T-helper 1 cell (primary cell): ENCODE data around the gene ERCC6.

Source experiments
- DNase-seq, 5 donors: peaks; one replicate each; pipeline ENCODE4 v3.0.0-alpha.2; 2012 to 2020

ERCC6 gene

DNA sequence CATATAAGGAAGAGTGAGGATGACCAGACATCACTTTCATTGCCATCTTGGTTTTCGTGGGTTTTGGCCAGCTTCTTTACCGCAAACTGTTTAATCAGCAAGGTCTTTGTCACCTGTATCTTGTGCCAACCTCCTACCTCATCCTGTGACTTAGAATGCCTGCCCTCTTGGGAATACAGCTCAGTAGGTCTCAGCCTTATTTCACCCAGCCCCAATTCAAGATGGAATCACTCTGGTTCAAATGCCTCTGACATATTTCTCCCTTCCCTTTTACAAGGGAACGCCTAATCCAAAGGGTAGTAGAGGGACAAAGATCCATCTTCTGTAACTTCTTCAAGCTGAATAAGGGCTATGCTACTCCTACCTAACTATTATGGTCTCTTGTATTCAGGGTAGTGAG, 4.7 kb upstream of the ERCC6 start:
- DNase-seq = no peak

DNA sequence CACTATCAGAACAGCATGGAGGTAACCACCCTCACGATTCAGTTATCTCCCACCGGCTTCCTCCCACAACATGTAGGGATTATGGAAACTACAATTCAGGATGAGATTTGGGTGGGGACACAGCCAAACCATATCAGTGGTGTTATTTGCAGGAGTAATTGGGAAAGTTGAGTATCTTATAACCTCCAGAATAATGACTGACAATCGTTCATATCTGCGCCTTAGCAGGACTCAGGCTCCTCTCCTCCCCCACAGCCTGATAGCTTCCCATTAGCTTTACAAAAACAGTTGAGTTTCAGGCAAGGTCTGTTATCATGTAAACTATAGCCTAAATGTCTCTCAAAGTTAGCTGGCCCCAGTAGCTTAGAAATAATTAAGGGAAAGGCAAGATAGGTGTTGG, 3.4 kb upstream of the ERCC6 start:
- no peak for DNase-seq

DNA sequence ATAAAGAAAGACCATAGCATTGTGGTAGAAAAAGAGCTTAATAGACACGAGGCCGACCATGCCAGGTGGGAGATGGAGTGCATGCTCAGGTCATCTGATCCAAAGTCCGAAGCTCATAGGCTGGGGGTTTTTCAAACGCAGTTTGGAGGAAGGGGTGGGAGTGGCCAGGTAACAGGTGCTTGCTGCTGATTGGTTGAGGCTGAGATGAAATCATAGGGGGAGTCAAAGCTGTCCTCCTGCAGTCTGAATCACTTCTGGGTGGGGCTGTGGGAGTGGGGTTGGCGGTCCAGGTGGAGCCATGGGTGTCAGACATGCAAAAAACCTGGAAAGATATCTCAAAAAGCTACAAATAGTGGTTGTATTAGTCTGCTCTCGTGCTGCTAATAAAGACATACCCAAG, 2.8 kb upstream of the ERCC6 start:
- no peak for DNase-seq

- no peak for DNase-seq
Measured at GRCh38 chr10:49540056-49540797, 1.3 kb upstream of the ERCC6 start.

DNA sequence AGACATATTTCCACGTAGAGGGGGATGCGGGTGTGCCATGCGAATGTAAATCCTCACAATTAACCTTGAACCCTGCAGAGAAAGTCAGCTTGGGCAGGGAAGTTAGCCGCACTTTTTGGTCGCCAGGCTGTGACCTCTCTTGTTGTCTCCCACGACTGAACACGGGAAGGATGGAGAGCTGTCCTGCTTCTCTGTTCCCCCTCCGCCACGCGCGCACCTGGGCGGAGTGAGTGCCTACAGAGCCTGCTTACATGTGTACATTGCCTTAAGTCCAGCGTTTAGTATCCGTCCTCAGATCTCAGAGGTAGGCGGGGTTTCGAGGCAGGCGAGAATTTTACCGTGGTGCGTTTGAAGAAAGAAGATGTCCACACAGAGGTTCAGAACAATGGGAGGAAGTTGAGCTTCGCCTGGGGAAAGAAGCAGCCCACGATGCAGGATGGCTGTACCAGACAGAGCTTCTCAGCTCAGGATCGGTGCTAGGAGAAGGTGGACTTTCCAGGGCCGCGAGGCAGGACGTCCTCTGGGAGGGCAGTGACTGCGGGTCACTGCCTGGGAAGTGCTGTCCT, 482 bp upstream of the ERCC6 start:
- peak in 1 of 5 donors; percentile 14 for DNase-seq

DNA sequence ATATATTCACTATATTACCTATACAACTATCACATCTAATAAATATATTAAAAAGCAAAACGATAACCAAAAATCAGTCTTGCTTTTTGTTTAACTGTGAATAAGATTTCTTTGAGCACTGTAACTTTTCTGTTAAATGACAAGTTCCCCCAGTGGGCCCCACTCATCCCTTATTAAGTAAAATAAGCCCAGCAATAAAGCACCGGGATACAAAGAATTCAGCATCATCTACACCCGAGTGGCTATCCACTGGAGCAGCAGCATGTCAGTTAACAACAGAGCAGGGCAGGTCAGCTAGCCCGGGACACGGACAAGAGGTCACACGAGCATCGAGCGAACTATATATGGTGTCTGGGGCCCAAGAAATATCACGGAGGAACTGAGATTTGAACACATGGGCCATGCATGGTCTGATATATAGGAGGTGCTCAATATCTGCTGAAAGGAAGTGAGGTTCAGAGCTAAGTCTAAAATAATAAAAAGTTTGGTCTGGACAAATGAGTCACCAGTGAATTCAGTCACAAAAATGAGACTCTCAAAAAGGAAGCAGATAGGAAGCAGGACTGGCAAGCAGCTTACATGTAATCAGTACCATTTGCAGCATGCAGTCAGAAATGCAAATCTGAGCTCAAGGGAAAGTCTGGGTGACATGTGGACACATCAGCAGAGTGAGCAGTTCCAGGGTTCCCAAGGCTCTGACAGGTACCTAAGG, 4.1 kb downstream of the ERCC6 start:
- peak in 1 of 5 donors; percentile 44 for DNase-seq

DNA sequence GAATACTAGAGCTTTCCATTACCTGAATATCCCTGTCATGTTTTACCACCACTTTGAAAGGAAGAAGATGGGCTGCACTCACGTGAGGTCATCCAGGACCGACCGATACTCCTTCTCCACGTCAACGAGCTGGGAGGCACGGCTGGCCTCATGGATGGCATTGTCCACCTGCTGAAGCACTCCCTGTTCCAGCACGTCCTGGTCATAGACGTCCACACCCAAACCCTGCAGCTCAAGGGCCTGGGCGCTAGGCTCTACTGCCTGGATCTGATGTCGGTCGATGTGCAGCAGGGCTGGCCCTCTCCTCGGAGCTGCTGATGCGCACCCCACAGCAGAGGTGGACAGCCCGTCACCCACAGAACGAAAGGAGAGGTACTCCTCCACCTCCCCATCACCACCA, 6.5 kb downstream of the ERCC6 start:
- no peak for DNase-seq

GRCh38 chr10:49528977-49529506, 9.9 kb downstream of the ERCC6 start:
- no peak for DNase-seq

DNA sequence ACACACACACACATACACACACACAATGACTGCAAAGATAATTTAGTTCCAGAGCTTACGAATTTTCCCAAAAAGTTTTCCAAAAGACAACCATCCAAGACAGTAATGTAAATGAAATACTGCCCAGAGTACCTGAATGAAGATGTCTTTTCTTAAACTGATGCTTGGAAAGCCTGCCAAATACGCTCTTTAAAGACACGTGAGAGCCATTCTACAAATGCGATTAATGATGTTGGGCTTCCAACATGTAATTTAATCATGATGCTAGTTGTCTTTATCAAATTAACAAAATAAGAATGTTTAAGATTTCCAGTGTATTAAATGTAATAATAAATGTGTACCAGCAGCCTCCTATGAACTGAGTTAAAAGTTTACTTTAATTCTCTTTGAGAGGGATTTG, 11.1 kb downstream of the ERCC6 start:
- no peak for DNase-seq

DNA sequence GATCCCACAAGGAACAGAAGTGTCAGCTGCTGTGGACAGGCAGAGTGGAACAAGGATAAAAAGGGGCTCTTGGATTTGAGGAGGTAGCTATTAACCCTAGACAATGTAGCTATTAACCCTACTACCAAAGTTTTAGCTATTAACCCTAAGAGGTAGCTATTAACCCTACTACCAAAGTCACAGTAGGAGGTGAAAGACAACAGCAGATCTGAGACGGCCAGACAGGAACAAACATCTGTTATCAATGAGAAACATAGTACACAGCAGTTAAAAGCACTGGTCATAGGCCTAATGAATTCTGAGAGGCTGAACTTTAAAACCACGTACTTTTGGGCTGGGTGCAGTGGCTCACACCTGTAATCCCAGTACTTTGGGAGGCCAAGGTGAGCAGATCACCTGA, 11.9 kb downstream of the ERCC6 start:
- no peak for DNase-seq

DNA sequence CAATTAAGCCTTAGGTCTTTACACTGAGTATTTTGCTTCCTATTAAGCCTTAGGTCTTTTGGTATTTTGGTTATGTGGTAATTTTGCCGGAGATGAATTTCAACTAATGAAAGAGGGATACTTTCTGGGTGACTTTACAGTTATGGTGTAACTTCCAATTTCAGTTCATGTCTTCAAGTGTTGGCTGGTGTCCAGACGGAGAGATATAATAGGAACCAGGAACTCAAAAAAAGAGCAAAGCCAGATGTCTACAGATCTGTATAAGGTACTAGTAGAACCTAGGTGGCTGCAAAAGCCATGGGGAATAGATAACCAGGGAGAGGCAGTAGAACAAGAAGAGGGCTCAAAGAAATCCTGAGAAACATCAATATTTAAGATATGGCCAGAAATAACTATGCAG, 12.3 kb downstream of the ERCC6 start:
- DNase-seq = no peak

- DNase-seq = no peak
Measured at GRCh38 chr10:49524496-49524895, 14.4 kb downstream of the ERCC6 start.

GRCh38 chr10:49523301-49523700, 15.6 kb downstream of the ERCC6 start:
- DNase-seq = no peak

DNA sequence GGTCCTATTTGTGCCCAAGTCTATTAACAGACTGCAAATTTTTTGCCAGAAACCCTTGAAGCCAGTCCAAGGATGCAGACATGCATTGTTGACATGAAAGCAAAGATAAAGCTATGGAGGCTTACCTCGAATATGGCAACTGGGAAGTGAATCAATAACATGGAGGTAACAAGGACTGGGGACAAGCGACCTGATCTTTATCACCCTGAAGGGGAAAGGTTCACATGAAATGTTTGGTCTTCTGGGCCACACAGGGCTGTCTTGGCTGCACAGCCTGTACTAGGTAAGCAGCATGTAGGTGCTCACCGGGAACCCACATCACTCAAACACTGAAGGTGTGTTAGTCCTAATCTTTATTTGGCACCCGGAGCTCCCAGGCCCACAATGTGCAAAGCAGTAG, 17.9 kb downstream of the ERCC6 start:
- no peak for DNase-seq

GRCh38 chr10:49520122-49520775, 18.7 kb downstream of the ERCC6 start:
- DNase-seq = no peak

- no peak for DNase-seq
Measured at GRCh38 chr10:49519717-49520116, 19.2 kb downstream of the ERCC6 start.

- DNase-seq = peak in 2 of 5 donors; percentile 13 to 27
Measured at GRCh38 chr10:49518982-49519578, 19.8 kb downstream of the ERCC6 start.

- DNase-seq = no peak
Measured at GRCh38 chr10:49518566-49518965, 20.4 kb downstream of the ERCC6 start.

DNA sequence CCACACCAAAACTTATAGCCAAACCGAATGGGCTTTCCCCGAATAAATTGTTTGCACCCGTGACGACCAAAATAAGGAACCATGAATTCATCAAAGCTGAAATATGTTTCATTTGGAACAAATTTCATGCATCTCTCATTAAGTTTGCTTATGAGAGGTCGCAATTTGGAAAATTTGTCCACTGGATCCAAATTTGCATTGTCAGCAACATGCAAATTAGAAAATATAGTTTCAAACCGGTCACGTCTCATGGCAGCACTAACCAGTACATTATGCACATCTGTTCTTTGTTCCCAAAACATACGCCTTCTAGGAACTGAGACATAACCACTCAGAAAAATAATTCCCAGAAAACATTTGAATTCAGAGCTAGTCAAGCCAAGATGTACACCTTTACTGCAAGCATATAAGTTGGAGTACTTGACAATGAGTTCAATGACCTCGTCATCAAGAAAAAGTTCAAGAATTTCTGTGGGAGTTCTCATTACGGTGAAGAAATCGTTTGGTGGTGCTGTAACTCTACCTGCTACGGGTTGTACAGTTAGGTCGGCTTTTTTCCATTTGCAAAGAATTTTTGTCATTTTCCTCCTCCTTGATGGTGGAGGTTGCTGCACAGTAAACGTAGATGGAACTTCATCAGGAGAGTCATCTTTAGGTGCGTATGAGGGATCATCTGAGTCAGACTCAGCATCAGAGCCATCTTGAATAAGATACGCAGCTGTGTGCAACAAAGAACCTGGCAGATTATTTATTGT, 22.5 kb downstream of the ERCC6 start:
- no peak for DNase-seq

DNA sequence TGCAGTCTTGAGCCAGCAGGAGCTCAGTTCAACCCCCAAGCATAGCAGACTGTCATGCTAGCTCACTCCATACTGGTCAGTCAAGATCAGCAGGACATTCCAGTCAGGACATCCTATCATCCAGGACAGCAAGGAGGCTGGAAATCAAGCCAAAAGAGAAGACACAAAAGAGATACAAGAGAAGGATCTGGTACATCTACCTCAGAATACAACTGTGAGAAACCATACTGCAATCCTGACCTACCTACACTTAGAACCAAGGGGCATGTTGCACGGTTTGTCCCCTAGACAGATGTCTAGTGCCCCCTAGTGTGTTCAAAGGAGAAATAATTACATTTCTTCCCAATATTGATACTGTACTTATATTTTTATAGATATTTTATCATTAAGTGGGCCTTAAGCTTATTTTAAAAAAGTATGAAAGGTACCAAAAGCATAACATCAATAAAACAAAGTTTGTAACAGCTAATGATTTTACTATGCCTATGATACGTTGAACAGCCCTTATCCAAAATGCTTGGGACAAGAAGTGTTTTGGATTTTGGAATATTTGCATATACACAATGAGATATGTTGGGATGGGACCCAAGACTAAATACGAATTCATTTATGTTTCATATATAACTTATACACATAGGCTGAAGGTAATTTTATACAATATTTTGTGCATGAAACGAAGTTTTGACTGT, 26.7 kb downstream of the ERCC6 start:
- DNase-seq = peak in 1 of 5 donors; percentile 23

DNA sequence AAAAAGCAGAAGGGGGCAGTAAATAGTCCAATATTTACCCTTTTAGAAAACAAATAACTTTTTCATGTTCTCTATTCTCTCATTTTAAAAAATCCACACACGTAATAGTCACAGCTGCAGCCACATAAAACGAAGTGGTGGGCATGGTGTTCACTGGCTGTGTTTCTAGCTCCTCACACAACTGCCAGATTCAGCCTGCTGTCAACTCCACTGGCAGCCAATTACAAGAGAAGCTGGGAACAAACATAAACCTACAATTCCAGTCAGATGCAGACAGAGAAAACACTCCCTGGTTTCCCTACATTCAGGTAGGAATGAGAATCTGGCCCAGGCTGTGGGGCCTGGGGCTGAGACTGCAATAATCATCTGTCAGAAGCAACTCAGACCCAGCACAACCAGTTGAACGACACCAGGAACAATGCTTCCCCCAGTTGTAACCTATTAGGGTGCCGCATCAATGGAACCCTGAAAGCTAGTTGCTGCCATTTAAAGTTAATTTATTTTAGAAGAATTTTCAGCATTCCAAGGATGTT, 29.1 kb downstream of the ERCC6 start:
- DNase-seq = no peak
